Measurements from ENCODE around the gene TMEM248.

DNA sequence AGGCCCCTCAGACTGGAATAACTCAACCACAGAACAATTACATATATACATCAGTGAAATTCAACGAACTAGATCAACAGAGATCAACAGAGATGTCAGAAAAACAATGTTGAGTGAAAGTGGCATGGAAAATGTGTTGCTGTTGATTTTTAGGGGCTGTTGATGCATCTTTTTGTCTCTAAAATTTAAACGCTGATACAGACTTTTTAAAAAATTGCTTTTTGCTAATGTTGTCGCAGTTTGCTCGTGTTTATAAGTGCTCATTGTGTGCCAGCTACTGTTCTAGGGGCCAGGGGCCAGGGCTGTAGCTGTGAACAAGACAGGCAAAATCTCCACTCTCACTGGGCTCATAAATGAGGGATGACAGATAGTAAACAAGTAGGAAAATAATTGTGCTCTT, 18.3 kb downstream of the TMEM248 start:
- TF ChIP-seq CTCF (IDR thresholded peaks at IDR 0.05) (no peak), POLR2A (IDR thresholded peaks at IDR 0.05) (no peak)
